ENCODE measurements around the gene RALGPS1.

The RALGPS1 gene

DNA sequence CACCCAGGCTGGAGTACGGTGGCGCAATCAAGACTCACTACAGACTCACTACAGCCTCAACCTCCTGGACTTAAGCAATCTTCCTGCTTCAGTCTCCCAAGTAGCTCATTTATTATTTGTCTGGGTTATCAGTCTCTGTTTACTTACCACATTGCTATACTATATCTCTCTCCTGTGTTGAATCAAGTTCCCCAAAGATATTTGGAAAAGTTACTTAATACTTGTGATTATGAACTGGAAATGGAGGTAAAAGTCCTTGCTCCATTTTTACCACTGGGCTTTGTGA lies 152.2 kb downstream of the RALGPS1 start:
- TF ChIP-seq, protein P1, sequence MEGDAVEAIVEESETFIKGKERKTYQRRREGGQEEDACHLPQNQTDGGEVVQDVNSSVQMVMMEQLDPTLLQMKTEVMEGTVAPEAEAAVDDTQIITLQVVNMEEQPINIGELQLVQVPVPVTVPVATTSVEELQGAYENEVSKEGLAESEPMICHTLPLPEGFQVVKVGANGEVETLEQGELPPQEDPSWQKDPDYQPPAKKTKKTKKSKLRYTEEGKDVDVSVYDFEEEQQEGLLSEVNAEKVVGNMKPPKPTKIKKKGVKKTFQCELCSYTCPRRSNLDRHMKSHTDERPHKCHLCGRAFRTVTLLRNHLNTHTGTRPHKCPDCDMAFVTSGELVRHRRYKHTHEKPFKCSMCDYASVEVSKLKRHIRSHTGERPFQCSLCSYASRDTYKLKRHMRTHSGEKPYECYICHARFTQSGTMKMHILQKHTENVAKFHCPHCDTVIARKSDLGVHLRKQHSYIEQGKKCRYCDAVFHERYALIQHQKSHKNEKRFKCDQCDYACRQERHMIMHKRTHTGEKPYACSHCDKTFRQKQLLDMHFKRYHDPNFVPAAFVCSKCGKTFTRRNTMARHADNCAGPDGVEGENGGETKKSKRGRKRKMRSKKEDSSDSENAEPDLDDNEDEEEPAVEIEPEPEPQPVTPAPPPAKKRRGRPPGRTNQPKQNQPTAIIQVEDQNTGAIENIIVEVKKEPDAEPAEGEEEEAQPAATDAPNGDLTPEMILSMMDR (IDR thresholded peaks at IDR 0.05) = no peak

GRCh38 chr9:127067603-127068220 lies 153.1 kb downstream of the RALGPS1 start:
- TF ChIP-seq, protein P1 (IDR thresholded peaks at IDR 0.05) = no peak

DNA sequence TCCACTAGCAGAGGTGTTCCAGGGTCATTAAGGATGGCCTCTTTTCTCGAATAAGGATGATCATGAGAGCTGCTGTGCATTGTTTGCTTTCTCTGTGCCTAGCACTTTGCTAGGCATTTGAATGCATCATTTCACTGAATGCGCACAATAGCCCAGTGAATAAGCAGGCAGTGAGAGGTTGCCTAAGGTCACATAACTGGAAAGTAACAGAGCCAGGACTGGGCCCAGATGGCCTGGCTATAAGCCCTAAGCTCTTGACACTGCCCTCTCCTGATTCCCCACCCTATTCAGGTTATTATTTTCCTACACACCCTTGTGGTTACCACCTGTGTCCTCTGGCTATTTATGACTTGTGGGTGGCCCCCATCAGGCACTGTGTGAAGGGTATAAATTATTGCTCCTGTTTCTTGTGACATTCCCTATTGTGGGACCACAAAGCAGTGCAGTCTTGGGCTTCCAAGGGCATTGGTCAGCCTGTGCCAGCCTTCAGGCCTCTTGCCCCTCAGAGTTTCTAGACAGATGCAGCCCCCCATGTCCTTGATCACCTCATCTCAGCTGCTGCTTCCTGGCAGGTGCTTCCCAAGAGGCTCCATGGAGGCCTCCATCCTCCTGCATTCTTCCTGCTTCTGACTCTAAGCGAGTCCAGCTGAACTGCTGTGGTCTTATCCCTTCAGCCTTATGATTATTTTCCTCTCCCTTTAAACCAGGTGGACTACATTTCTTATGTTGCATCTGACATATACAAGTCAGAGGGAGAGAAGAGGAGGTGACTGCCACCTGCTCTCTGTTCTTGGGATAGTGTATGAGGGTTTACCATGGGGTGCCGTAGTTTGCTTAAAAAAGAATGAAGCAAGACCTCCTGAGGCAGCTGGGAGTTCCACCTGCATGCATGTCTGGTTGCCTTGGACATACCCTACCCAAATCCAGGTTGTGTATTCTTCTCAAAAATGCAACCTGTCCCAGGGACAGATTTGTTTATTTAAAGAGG lies 160.3 kb downstream of the RALGPS1 start:
- TF ChIP-seq, protein P1 (IDR thresholded peaks at IDR 0.05) = no peak

DNA sequence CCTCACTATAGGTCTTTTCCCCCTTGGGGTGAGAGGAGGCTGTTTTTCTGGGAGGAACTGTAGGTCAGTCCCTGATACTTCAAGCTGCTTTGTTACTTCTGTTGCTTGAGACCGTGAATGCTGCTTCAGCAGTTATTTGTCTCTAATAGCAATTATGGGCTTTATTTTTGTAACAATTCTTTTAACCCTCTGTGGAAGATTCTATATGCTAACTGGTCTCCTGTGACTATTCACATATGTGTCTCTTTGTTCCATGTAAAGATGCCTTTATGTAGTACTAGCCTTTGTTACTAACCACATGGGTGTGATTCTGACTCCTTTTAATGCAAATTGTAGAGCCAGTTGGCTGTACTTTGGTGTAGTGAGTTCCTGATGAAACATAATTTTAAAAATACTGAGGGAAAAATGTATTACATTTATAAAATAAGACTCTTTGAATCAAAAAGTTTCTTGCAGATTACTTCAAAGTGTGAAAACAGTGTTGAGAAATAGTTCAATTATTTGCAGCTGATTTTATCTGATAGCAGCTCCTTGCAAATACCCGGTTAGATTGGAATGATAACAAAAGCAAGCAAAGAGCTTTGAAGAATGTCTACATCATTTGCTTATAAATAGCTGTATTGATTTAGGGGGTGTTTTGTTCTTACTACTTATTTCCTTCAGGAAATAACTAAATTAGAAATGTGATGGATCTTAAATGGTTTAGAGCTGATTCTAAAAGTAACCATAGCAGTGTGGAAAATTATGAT lies 161.2 kb downstream of the RALGPS1 start:
- TF ChIP-seq, protein P1 (IDR thresholded peaks at IDR 0.05) = no peak

DNA sequence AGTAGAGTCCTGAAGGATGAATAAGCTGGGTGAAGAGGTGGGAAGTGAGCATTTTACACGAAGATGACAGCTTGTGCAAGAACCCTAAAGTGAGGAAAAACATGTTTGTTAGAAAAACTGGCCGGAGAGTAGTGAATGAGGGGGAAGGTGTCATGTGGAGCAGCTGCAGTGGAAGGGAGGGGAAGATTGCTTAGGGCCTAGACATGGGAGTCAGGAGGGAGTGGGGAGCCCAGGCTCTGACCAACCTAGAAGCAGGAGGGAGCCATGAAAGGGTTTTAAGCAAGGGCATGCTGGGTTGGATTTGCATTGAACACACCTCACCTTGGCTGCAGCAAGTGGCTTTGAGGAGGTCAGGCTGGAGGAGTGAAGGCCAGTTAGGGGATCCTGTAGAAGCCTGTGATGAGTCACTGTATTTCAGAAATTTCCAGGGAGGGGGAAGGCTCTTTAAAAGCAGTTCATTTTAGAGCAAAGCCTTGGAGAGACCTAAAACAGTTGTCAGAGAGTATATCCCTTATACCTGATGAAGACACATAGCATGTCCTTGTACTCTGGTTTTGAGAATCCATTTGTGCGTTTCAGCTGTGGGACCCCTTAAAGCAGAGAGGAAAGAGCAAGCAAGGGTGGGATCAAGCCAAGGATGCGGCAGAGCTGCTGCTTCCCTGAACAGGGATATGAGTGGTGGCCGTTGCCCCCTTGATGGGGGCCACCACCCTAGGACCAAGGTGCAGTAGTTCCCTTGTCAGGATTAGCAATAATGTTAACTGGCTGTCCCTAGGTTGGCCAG lies 162.5 kb downstream of the RALGPS1 start:
- TF ChIP-seq, protein P1 (IDR thresholded peaks at IDR 0.05) = no peak

DNA sequence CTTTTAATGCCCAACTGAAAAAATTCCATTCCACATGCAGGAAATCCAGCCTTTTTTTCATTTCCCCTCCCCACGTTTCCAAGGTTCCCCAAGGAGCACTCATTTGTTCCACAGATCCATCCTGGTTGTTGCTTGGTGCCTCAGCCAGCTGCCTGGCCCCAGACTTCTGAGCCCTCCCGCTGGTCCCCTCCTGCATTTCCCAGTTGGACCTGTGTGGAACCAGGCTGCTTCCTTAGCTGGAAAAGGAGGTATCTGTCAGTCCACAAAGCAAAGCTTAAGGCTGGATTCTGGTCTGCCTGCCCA lies 163.0 kb downstream of the RALGPS1 start:
- TF ChIP-seq, protein P1 (IDR thresholded peaks at IDR 0.05) = no peak

DNA sequence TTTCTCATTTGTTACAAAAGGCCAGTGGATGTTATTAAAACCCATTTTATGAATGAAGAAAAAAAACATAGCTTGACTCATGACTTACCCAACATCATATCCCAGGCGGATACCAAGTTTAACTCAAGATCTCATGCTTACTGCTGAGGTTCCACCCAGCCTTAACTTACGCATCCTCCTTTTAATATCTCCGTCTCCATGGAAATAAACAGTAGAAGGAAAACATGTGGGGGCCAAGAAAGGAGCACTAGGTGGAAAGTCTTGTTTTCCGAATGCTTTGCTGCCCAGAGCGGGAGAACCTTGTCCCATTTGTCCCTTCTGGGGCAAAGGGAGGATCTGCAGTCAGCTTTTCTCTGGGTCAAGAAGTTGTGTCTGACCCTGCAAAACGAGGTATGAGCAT lies 163.8 kb downstream of the RALGPS1 start:
- TF ChIP-seq, protein P1 (IDR thresholded peaks at IDR 0.05) = no peak
